Measurements from ENCODE around the gene TAS2R4. TPM values are rescaled to one million over a fixed set of nuclear protein-coding genes. Genes with fewer than 3 reads are reported as not detected.

TAS2R4 gene
- total RNA-seq = 5.6 TPM

GRCh38 chr7:141776374-141776773, at the start of gene TAS2R4:
Gene TAS2R4, plus strand, starts transcription at chr7:141776674. Its CDS starts 1,815 bp downstream, at chr7:141778489.

GRCh38 chr7:141737836-141738591, 38.5 kb upstream of the TAS2R4 start, which contains the start of gene SSBP1:
Gene SSBP1, plus strand, starts transcription at chr7:141738358. Its CDS starts 809 bp downstream, at chr7:141739167.

GRCh38 chr7:141763797-141764196, 12.7 kb upstream of the TAS2R4 start, which contains the start of gene TAS2R3:
Gene TAS2R3, plus strand, starts transcription at chr7:141764097. Its CDS starts 62 bp downstream, at chr7:141764159.

GRCh38 chr7:141789917-141790316, 13.4 kb downstream of the TAS2R4 start, which contains the start of gene TAS2R5:
Gene TAS2R5, plus strand, starts transcription at chr7:141790217. Its CDS starts 145 bp downstream, at chr7:141790362.

Other genes starting within 250 kb of the TAS2R4 start
- 42.1 TPM for gene AGK, start 225.3 kb upstream of the TAS2R4 start, total RNA-seq
- 80.9 TPM for gene DENND11, start 74.5 kb upstream of the TAS2R4 start, total RNA-seq
- gene WEE2, start 68.3 kb upstream of the TAS2R4 start, total RNA-seq = 0.27 TPM
- gene SSBP1, start 38.3 kb upstream of the TAS2R4 start, total RNA-seq = 121 TPM
- 4.2 TPM for gene TAS2R3, start 12.6 kb upstream of the TAS2R4 start, total RNA-seq
- gene TAS2R5, start 13.5 kb downstream of the TAS2R4 start, total RNA-seq = 8.6 TPM
- not detected for gene PRSS37, start 64.8 kb downstream of the TAS2R4 start, total RNA-seq
- gene OR9A4, start 139.7 kb downstream of the TAS2R4 start, total RNA-seq = 0.71 TPM
- 0.49 TPM for gene CLEC5A, start 170.3 kb downstream of the TAS2R4 start, total RNA-seq
- not detected for gene TAS2R38, start 197.1 kb downstream of the TAS2R4 start, total RNA-seq
- 0.99 TPM for gene MGAM, start 219.2 kb downstream of the TAS2R4 start, total RNA-seq